Measurements from ENCODE around the gene CCN6. TPM values are rescaled to one million over a fixed set of nuclear protein-coding genes. Genes with fewer than 3 reads are reported as not detected.
"Not testable (repeated sequence)": the region's sequence is repeated elsewhere in the genome, so short reads cannot be mapped to it uniquely, and the experiment has no call there.

The CCN6 gene
- total RNA-seq, 1 donor from 2014 or later, result not detected

DNA sequence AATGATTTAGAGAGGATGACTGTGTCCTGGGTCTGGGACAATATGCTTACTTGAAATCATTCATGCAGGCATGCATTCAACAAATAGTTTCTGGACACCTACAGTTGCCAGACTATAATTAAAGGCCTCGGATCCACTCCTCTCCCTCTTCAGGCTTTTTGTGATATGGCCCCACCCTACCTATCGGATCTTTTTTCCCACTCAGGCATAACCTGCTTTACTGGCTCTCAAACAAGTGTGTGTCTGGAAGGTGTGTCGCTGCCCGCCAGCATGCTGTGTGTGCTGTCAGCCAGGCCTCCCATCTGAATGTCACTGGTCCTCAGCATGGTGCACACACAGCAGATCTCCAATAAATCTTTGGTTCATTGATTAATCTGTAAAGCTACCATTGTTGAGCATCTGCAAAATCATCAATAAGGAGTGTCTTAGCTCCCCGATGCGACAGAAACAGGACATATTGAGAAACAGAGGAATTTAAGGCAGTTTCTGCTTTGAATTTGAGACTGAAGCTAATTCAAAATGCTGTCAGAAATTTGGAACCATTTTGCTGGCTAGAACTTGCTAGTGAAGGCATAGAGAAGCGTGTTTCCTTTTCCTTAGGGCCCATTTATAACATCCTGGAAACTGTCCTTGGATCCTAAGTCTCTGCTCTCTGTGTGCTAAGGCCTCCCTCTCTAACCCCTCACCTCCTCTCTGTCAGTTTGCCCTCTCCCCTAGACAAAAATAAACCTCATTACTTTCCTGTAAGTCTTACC is 23.5 kb upstream of the CCN6 start:
- peak; percentile 57 for DNase-seq (ENCODE audit: low spot score)

DNA sequence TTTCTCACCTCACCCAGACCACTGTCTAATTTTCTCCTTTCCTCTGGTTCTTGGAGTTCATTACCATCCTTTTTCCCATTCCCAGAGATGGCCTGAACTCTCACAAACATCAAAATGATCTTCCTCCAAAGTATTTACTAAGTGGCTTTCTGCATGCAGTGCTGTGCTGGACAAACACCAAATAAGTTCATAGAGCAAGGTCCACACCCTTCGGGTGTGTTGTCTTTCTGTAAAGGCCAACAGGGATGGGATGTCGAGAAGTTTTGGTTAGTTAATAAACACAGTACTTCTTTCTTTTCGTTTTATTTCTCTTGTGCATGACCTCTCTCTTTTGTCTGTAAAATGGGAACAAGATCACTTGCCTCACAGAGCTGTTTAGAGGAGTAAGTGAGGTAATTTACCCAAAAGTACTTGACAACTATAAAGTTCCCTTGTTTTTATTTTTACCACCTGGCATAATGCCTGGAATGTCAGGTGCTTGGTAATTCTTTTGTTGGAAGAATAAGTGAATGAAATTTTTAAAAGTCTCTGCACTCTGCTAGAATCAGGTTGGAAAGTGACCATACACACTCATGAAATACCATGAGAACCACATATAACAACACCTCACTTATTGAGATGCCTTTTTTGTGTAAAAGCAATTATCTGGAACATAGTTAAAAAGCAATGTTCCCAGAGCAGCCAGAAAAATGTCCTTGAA is 22.8 kb upstream of the CCN6 start:
- no peak for DNase-seq (ENCODE audit: low spot score)

DNA sequence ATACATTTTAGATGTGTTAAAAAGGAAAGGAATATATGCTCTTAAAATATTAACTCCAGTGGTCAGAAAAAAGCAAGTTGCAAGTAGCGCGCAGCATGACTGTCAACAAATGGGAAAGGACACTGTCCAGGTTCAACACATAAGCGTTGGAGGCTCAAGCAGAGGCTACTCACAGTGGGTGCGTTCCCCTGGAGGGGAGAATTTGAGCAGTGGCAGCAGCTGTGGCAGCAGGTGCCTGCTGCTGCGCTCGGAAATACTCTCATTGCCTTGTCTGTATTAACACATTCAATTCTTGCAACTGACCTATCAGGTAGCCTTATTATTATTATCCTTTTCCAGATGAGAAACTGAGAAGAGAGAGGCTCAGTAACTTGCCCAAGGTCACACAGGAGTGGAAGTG is 21.9 kb upstream of the CCN6 start:
- DNase-seq (ENCODE audit: low spot score), result no peak

DNA sequence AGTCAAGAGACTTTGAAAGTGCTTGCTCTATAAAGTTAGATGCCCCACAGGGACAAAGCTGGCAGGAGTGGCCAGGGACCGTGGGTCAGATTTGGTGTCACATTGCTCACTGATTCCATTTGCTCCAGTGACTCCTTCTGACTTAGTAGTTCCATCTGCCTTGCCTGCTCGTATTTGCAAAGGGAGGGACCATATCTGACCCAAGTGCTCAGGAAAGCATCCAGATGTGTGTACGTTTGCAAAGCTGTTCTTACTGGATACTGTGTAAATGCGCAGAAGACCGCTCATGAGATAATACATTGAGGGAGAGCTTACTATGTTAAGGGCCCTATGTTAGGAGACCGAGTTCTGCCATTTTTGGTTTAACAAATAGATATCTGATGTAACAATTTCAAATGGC is 21.2 kb upstream of the CCN6 start:
- DNase-seq (ENCODE audit: low spot score), result no peak

DNA sequence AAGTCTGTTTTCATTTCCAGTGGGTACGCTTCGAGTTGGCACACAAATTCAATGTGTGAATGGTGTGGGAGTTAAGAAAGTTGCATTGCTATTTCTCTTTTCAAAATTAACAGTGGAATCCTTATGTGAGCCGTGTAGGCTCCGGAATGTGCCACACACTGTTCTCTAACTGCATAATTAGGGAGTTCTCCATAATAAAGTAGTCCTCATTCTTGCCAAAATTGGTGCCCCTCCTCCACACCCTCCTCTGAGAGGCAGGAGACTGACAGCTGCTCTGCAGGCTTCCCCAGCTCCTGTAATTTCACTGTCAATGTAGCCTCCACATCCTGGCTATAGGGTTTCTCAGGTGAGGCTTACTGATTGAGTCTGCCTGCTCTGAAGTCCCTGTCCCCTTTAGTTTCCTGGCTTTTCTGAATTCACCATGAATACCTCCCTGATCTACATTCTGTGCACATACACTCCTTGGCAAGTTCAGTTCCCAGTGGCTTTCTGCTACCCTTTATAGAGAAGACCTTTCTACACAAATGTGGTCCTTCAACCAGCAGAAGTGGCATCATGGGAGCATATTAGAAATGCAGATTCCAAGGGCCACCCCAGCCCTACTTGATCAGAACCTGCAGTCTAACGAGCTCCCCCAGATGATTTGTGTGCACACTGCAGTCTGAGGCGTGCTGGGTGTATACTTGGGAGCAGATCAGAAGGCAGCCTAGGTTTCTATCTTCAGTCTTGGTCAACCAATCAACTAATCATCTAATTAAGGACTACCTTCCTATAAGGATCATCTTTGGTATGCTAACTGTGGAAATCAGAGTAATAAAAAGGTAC is 19.9 kb upstream of the CCN6 start:
- no peak for DNase-seq (ENCODE audit: low spot score)

DNA sequence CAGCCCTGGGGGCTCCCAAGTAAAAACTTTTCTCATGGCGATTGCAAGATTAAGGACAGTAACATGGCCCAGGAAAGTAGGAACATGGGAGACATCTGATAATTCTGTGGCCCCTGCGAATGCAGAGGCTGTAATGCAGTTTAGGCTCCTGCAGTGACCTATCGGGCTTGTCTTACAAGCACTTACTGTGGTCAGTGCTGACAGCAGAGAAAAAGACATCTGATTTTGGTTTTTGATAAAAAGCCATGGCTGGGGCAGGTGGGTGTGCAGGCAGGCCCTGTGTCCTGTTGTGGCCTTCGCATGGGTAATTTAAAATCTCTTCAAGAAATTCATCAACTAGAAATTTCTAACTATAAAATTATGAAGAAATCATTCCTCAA is 19.3 kb upstream of the CCN6 start:
- no peak for DNase-seq (ENCODE audit: low spot score)

DNA sequence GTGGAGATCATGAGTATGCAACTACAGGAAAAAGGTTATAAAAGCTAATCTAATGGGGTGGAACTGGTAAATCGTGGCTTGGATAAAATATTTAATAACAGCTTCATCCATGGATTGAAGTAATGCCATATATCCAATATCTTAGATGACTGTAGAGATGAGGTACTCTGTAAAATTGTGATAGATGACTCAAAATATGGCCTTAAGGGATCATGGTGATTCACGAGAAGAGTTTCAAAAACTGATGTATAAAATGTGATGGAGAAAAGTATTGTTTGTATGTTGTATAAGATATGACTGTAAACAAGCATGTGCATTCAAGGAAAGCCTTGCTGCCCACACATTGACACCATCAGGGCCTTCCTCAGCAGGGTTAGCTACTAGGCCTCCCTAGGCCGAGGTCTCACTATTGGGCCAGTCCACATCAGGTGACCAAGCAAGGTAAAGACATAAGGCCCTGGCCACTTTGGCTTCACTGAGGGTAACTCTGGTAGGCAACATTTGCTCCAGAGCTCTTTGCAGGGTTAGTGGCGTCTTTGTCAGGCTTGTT is 17.7 kb upstream of the CCN6 start:
- DNase-seq (ENCODE audit: low spot score), result no peak

DNA sequence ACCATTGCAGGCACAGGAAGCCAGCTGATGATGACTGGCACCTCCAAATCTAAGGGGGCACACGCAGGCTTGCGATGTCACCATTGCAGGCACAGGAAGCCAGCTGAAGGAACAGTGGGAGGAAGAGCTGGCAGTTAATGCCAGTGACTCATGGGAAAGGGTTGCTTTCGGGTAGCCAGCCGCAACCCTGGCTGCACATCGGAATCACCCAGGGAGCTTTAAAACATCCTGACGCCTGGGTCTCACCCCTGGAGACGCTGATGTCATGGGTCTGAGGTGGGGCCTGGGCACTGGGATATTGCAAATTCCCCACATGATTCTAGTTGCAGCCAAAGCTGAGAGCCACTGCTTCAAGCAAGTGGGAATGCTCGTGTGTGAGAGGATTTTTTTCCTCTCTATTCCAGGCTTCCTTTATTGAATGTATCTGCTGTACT is 16.1 kb upstream of the CCN6 start:
- DNase-seq (ENCODE audit: low spot score), result peak; percentile 59

DNA sequence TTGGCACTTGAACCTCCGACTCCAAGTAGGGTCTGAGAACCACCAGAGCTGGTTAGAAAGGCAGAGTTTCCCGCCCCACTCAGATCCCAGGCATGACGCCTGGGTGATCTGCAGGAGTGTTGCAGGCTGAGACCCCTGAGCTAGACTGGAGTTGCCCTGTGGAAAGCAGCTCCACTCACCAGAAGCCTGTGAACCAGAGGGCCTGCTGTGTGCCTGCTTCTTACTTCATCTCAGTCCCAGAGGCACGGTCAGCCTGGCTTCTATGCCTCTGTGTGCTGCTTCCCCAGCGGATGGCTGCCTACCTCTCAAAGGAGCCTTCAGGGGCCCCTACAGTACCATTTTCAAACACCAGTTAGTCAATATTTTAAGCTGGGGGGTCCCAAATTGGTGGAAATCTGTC is 15.6 kb upstream of the CCN6 start:
- DNase-seq (ENCODE audit: low spot score), result no peak

DNA sequence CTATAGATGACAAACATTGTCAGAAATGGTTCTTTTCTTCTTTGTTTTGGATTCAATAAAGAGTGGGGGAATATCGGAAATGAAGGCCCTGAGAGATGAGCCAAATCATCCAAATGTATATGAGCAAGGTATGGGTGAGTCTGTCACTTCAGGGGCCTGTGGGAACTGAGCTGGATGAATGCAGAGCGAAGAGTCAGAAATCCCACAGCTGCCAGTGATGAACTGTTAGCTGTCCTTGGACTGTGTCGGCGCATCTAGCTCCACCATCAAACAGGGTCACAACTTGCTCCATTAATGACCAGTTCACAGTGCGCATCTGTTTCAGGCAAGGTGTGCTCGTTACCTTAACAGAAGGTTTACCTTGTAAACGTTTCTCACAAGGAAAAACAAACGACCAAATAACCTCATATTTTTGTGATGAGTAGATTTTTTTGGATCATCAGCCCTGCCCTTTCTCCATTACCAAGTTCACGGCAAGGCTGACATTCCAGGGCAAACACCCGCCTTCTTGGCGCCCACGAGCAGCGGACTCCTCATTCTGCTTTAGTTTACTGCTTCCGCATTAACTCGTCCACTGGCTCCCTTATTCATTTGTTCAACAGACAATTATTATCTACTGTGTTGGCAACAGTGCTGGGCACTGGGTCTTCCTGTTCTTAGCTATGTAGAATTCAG is 15.0 kb upstream of the CCN6 start:
- DNase-seq (ENCODE audit: low spot score), result no peak

DNA sequence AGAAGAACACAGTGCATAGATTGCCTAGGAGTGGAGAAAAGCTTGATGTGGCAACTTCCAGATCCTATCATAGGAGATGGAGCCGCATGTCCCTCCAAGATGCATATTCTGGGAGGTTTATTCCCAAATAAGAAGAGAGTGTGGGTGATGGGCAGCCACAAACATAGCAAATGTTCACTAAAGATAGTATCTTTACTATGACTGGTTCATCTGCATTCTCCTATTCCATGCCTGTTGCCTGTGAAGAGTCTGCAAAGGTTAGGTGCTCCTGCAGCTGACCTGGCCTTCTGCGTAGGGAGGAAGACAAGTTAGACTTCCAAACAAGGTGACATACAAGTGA is 14.5 kb upstream of the CCN6 start:
- DNase-seq (ENCODE audit: low spot score), result no peak

DNA sequence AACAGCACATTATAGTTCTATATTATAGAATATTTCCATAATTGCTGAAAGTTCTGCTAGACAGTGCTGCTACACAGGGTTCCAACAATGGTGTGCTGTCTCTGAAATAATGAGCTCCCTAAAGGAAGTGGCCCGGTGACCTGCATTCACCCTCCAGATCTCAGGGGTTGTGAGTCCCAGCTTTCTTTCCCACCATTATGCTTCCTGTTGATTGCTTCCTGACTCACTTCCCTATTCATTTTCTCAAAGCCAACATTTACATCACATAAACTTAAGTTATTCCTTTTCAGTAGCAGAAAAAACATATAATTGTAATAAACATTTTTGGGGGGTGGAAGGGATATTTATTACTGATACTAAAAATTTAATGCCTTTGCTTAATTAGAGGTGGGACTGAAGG is 12.9 kb upstream of the CCN6 start:
- DNase-seq (ENCODE audit: low spot score), result no peak

DNA sequence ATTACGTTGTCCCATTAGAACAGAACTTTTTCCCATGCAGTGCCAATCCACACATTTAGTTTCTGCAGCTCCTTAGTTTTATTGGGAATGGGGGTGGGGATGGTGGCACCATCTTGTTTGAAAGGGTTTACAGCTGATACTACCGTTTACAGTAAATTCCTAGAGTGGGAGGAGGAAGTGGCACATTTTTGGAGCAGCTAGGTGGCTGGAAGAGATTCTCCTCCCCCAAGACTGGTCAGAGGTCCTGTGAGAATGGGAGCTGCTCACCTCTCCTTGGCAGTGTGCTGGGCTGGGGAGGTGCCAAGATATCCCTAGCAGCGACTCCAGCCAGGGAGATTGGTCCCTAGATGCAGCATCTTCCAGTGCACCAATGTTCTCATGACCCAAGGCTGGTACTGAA is 12.4 kb upstream of the CCN6 start:
- no peak for DNase-seq (ENCODE audit: low spot score)

DNA sequence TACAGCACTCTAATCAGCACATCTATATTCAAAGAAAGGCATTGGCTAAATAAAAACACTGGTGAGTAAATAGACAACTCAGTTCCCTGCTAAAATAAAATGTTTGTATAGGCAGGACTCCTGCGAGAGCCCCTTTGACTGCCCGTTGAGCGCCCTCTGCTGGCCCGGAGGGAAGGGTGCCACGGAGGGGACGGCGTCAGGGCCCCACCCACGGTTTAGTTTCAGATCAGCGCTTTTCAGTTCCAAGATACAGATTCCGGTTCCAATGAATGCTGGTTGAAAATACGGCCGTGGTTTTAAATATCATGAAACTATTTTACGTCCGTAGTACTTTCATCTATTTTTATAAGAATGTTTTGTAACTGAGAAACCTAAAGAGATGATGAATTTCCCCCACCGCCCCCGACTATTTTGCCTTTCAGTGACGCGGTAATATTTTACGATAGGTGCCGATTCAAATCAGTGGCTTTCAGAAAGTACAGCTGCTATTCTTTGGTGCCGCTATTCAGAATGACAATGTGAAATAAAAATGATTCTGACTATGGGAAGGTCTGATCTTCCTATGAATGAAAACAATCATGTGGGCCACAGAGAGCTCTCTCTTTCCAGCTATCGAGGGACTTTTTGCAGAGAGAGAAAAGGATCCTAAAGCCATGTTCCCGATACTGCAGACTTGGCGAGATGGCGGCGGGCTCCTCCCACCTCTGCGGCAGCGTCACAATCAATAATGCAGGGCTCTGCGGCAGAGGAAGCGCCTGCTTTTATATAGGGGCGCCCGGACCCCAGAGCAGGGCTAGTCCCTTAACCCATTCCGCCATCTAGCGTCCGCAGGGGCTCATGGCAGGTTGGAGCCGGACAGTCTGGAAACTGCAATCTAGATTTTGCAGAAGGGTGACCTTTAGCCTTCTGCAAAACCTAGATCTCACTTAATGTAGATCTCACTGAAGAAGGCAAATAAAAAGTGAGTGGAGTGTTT is 10.6 kb upstream of the CCN6 start:
- DNase-seq (ENCODE audit: low spot score), result peak; percentile 89

DNA sequence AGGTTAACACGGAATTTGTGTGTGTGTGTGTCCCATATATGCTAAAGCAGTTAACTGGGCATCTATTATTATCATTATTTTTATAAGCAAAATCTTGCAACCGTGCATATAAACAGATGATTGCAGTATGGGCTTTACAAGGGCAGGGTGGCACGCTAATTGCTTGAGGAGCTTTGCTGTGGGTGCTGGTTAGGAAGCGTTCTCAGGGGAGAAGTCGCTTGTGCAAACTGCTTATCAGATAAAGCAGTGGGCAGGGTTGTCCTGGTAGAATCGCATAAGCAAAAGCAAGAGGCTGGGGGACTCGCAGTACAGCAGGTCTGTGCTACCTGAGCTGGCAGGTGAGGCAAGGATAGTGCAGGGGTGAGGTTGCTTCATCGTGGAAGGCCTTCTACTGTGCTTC is 9.7 kb upstream of the CCN6 start:
- no peak for DNase-seq (ENCODE audit: low spot score)

DNA sequence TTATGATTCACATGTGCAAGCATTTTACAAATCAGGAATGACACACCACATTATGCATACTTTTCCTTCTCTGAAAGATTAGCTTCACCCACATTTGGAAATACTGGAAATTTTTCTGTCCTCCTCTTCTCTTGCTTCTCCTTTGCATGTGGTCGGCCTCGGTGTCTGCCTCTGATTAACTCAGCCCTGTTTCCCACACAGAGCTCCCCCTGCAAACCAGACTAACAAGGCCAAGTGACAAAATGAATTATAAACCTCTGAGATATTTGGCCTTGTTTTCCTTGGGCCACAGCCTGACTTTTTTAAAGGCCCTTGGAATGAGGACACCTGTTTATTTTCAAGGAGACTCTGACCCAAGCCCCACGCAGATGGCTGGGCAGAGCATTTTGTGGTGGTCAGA is 9.0 kb upstream of the CCN6 start:
- no peak for DNase-seq (ENCODE audit: low spot score)

DNA sequence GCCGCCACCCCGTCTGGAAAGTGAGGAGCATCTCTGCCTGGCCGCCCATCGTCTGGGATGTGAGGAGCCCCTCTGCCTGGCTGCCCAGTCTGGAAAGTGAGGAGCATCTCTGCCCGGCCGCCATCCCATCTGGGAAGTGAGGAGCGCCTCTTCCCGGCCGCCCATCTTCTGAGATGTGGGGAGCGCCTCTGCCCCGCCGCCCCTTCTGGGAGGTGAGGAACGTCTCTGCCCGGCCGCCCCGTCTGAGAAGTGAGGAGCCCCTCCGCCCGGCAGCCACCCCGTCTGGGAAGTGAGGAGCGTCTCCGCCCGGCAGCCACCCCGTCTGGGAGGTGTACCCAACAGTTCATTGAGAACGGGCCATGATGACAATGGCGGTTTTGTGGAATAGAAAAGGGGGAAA is 6.4 kb upstream of the CCN6 start:
- not testable (repeated sequence) for DNase-seq (ENCODE audit: low spot score)

DNA sequence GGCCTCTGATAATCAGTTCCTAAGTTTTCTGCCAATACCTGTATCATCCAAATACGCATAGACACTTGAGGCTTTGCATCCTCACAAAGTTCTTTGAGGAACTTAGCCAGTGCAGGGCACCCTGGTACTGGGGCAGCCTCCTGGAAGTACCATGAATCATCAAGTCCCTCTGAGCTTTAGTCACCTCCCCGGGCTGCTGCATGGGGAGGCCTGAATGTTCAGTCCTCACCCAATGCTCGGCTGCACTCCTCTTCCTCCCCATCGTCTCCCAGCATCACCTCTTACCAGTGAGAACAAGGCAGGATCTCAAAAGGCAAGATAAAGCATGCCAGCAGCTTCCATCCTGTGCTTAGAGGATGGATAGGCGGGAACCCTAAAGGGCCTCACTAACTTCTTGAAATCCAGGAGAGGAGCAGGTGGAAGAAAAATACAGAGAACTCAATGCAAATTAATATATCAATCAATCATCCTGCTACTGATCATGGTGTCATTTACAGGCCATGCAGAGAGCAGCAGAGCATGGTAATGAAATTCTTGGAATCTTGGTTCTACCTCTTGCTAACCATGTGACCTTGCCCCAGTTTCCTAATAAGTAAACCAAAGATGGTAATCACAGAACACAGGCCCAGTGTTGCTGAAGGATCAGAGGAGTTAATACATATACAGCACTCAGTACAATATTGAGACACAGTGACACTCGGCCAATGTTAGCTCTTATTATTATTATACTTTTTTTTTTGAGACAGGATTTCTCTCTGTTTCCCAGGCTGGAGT is 4.7 kb upstream of the CCN6 start:
- DNase-seq (ENCODE audit: low spot score), result no peak

DNA sequence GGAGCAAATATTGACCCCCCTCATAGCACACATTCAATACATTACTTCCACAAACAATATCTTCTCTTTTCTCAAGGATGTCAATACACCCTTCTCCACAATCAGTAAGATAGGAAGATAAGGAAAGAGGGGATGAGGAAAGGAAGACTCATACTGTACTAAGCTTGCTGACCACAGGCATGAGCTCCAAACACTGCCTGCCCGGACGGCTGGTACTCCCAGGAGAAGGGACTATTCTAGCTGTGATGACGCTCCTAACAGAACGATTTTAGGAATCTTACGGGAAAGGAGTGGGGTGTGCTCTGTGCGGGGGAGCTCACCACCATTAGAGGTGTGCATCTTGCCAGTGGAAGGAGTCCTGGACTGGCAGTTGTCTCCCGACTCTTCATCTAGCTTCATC is 3.9 kb upstream of the CCN6 start:
- no peak for DNase-seq (ENCODE audit: low spot score)

DNA sequence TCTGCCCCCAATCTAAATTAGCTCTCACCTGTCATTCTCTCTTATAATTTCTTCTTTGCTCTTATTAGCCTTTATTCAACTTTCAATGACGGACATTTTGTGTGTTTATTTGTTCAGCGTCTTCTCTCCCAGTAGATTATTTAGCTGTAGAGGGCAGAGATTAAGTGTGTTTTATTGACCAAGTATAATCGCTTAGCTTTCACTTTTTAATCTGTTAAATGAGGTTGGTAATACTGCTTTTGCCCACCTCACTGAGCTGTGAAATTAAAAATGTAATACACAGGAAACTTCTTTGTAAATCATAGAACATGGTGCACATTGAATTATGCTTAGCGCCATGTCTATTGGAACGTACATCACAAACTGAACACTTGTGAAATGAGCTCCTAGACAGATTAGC is 3.5 kb upstream of the CCN6 start:
- no peak for DNase-seq (ENCODE audit: low spot score)

Data from ureter (tissue), 1 donor.